ENCODE measurements around the gene SIAH3.

DNA sequence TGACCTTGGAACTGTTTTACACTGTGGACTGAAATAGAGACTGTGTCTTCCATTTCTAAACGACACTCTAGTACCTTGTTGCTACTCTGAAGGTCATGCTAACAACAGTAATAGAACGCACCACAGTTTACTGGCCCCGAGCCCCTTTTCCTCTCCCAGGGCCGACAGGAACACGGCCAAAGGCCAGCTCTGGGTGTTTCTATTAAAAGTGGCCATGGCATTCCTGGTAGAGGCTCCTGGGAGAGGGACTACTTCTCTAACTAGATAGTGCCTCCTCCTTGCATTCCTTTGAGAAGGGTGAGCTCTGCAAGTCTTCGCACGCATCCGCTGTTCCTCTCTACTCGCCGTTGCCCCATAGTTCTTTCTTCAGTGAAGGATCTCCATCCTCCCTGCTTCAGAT is 18.7 kb upstream of the SIAH3 start:
- TF ChIP-seq, protein P1, sequence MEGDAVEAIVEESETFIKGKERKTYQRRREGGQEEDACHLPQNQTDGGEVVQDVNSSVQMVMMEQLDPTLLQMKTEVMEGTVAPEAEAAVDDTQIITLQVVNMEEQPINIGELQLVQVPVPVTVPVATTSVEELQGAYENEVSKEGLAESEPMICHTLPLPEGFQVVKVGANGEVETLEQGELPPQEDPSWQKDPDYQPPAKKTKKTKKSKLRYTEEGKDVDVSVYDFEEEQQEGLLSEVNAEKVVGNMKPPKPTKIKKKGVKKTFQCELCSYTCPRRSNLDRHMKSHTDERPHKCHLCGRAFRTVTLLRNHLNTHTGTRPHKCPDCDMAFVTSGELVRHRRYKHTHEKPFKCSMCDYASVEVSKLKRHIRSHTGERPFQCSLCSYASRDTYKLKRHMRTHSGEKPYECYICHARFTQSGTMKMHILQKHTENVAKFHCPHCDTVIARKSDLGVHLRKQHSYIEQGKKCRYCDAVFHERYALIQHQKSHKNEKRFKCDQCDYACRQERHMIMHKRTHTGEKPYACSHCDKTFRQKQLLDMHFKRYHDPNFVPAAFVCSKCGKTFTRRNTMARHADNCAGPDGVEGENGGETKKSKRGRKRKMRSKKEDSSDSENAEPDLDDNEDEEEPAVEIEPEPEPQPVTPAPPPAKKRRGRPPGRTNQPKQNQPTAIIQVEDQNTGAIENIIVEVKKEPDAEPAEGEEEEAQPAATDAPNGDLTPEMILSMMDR (IDR thresholded peaks at IDR 0.05; ENCODE audit: insufficient read depth, low read length, poor library complexity, severe bottlenecking): no peak
- TF ChIP-seq EZH2phosphoT487 (conservative IDR thresholded peaks at IDR 0.05; ENCODE audit: low read length): no peak

Measured in SU-DHL-6 (cell line).